ENCODE data around the gene COQ3.
"Not testable (repeated sequence)": the region's sequence is repeated elsewhere in the genome, so short reads cannot be mapped to it uniquely, and the experiment has no call there.

The COQ3 gene

GRCh38 chr6:99341862-99342455, 52.0 kb downstream of the COQ3 start:
- no peak overlapping the region for H3K27ac ChIP-seq (ENCODE audit: low read depth, low read length)

DNA sequence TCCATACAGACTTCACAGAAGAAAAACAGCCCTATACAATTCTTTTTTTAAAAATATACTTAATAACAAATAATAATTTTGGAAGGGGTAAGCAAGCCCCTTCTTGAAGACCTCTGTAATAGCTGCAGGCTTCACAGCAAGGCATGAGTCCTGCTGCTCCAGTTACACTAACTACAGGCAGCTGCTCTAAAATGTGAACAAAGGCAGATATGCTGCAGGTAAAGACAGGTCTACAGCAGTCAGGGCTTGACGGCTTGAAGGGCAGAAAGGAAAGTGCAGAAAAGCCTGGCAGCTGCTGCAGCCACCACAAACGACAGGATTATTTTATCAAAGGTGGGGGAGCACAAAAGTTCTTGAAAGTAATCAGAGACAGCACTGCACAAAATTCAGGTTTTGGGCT, 55.8 kb downstream of the COQ3 start:
- Histone ChIP-seq H3K27me3 (ENCODE audit: low read length) (no peaks in the 10 kb centered on the region), H3K4me2 (ENCODE audit: low read depth, low read length, poor library complexity, severe bottlenecking) (no peak overlapping the region), H3K9ac (ENCODE audit: low read length) (no peak overlapping the region), H3K9me2 (replicated peaks; ENCODE audit: insufficient read depth, low read length) (no peaks in the 10 kb centered on the region), H3K9me3 (ENCODE audit: insufficient read depth, low read length) (no peaks in the 10 kb centered on the region), H4K20me1 (ENCODE audit: low read depth, low read length) (no peaks in the 10 kb centered on the region), H3F3A (ENCODE audit: insufficient read depth) (no peaks in the 10 kb centered on the region), H3K4me3 (ENCODE audit: insufficient read depth, low read length, poor library complexity, severe bottlenecking) (no peak overlapping the region), H2AFZ (ENCODE audit: low read depth, low read length, severe bottlenecking) (no peak overlapping the region), H3K27ac (ENCODE audit: low read depth, low read length) (no peak overlapping the region), H3K79me2 (ENCODE audit: insufficient read depth, low read length) (no peaks in the 10 kb centered on the region), H3K36me3 (ENCODE audit: low read length) (no peaks in the 10 kb centered on the region)
- TF ChIP-seq CTCF (IDR thresholded peaks at IDR 0.05; ENCODE audit: insufficient read depth, low read length, poor library complexity, severe bottlenecking) = no peak

More at GRCh38 chr6:99341862-99342455, 52.0 kb downstream of the COQ3 start:
- Histone ChIP-seq H3K9ac (ENCODE audit: low read length) (no peak overlapping the region), H3F3A (ENCODE audit: insufficient read depth) (no peaks in the 10 kb centered on the region), H3K4me2 (ENCODE audit: low read depth, low read length, poor library complexity, severe bottlenecking) (no peak overlapping the region), H3K36me3 (ENCODE audit: low read length) (no peaks in the 10 kb centered on the region), H3K79me2 (ENCODE audit: insufficient read depth, low read length) (no peaks in the 10 kb centered on the region), H3K4me3 (ENCODE audit: insufficient read depth, low read length, poor library complexity, severe bottlenecking) (no peak overlapping the region), H2AFZ (ENCODE audit: low read depth, low read length, severe bottlenecking) (no peak overlapping the region), H3K9me2 (replicated peaks; ENCODE audit: insufficient read depth, low read length) (no peaks in the 10 kb centered on the region), H3K27me3 (ENCODE audit: low read length) (no peaks in the 10 kb centered on the region), H4K20me1 (ENCODE audit: low read depth, low read length) (no peaks in the 10 kb centered on the region), H3K9me3 (ENCODE audit: insufficient read depth, low read length) (no peaks in the 10 kb centered on the region)
- TF ChIP-seq EZH2phosphoT487 (conservative IDR thresholded peaks at IDR 0.05; ENCODE audit: low read length) (no peak), CTCF (IDR thresholded peaks at IDR 0.05; ENCODE audit: insufficient read depth, low read length, poor library complexity, severe bottlenecking) (no peak)

DNA sequence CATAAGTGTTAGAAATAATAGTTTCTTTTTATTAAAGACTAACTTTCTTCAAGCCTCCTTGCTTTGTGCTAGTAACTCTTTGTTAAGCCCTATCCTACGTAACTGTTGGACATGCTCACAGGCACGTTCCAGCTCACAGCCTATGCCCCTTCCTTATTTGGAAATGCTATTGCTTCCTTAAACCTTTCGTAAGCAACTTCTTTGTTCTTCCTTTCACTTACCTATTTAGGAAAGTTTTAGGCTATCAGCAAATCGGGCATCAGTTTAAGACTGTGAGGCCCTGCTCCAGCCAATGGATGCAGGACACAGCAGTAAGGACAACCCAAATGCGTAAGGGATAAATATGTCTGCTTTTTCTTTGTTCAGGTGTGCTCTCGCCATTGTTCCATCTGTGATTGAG, 58.7 kb downstream of the COQ3 start:
- not testable (repeated sequence) for H3K9me3 ChIP-seq (ENCODE audit: insufficient read depth, low read length); H3F3A ChIP-seq (ENCODE audit: insufficient read depth); H3K27me3 ChIP-seq (ENCODE audit: low read length); H3K27ac ChIP-seq (ENCODE audit: low read depth, low read length); H3K4me3 ChIP-seq (ENCODE audit: insufficient read depth, low read length, poor library complexity, severe bottlenecking); H3K79me2 ChIP-seq (ENCODE audit: insufficient read depth, low read length); H3K4me2 ChIP-seq (ENCODE audit: low read depth, low read length, poor library complexity, severe bottlenecking); H3K9me2 ChIP-seq (replicated peaks; ENCODE audit: insufficient read depth, low read length); H3K36me3 ChIP-seq (ENCODE audit: low read length); H3K9ac ChIP-seq (ENCODE audit: low read length); H4K20me1 ChIP-seq (ENCODE audit: low read depth, low read length); H2AFZ ChIP-seq (ENCODE audit: low read depth, low read length, severe bottlenecking)

- Histone ChIP-seq H3K27me3 (ENCODE audit: low read length) (no peaks in the 10 kb centered on the region), H3F3A (ENCODE audit: insufficient read depth) (no peaks in the 10 kb centered on the region), H4K20me1 (ENCODE audit: low read depth, low read length) (no peaks in the 10 kb centered on the region), H3K9ac (ENCODE audit: low read length) (no peak overlapping the region), H3K36me3 (ENCODE audit: low read length) (no peaks in the 10 kb centered on the region), H3K79me2 (ENCODE audit: insufficient read depth, low read length) (no peaks in the 10 kb centered on the region), H3K9me3 (ENCODE audit: insufficient read depth, low read length) (no peaks in the 10 kb centered on the region), H2AFZ (ENCODE audit: low read depth, low read length, severe bottlenecking) (no peak overlapping the region), H3K4me3 (ENCODE audit: insufficient read depth, low read length, poor library complexity, severe bottlenecking) (no peak overlapping the region), H3K27ac (ENCODE audit: low read depth, low read length) (no peak overlapping the region), H3K9me2 (replicated peaks; ENCODE audit: insufficient read depth, low read length) (no peaks in the 10 kb centered on the region), H3K4me2 (ENCODE audit: low read depth, low read length, poor library complexity, severe bottlenecking) (no peak overlapping the region)
- peak; percentile 57 for TF ChIP-seq CTCF (IDR thresholded peaks at IDR 0.05; ENCODE audit: insufficient read depth, low read length, poor library complexity, severe bottlenecking)
- no peak for TF ChIP-seq EZH2phosphoT487 (conservative IDR thresholded peaks at IDR 0.05; ENCODE audit: low read length)
These were observed 59.4 kb downstream of the COQ3 start for GRCh38 chr6:99334526-99335127.

Measured in SU-DHL-6 (cell line).